ENCODE data around the gene VIL1.

VIL1 gene

GRCh38 chr2:218406209-218406948, 12.5 kb upstream of the VIL1 start:
- DNase-seq (ENCODE audit: low spot score): peak; percentile 95

- DNase-seq (ENCODE audit: low spot score): peak; percentile 72
Measured at GRCh38 chr2:218406949-218407618, 11.8 kb upstream of the VIL1 start.

GRCh38 chr2:218407717-218408116, 11.2 kb upstream of the VIL1 start:
- no peak for DNase-seq (ENCODE audit: low spot score)

GRCh38 chr2:218418321-218418716, 604 bp upstream of the VIL1 start:
- DNase-seq (ENCODE audit: low spot score): no peak

GRCh38 chr2:218419630-218420216, 800 bp downstream of the VIL1 start:
- no peak for DNase-seq (ENCODE audit: low spot score)

- DNase-seq (ENCODE audit: low spot score): no peak
Measured at GRCh38 chr2:218421027-218421426, 2.1 kb downstream of the VIL1 start.

GRCh38 chr2:218422403-218423086, 3.6 kb downstream of the VIL1 start:
- no peak for DNase-seq (ENCODE audit: low spot score)

GRCh38 chr2:218423584-218423983, 4.7 kb downstream of the VIL1 start:
- no peak for DNase-seq (ENCODE audit: low spot score)

- DNase-seq (ENCODE audit: low spot score): no peak
Measured at GRCh38 chr2:218425531-218425930, 6.6 kb downstream of the VIL1 start.

GRCh38 chr2:218427741-218428140, 8.8 kb downstream of the VIL1 start:
- DNase-seq (ENCODE audit: low spot score): no peak

- no peak for DNase-seq (ENCODE audit: low spot score)
Measured at GRCh38 chr2:218428846-218429558, 10.1 kb downstream of the VIL1 start.

- no peak for DNase-seq (ENCODE audit: low spot score)
Measured at GRCh38 chr2:218429911-218430692, 11.2 kb downstream of the VIL1 start.

GRCh38 chr2:218430721-218431120, 11.8 kb downstream of the VIL1 start:
- DNase-seq (ENCODE audit: low spot score): no peak

GRCh38 chr2:218431878-218432277, 13.0 kb downstream of the VIL1 start:
- no peak for DNase-seq (ENCODE audit: low spot score)

GRCh38 chr2:218432676-218433365, 13.9 kb downstream of the VIL1 start:
- no peak for DNase-seq (ENCODE audit: low spot score)

- no peak for DNase-seq (ENCODE audit: low spot score)
Measured at GRCh38 chr2:218434456-218434855, 15.5 kb downstream of the VIL1 start.

- DNase-seq (ENCODE audit: low spot score): no peak
Measured at GRCh38 chr2:218435003-218435982, 16.4 kb downstream of the VIL1 start.

GRCh38 chr2:218436992-218437391, 18.1 kb downstream of the VIL1 start:
- DNase-seq (ENCODE audit: low spot score): no peak

GRCh38 chr2:218437969-218438368, 19.0 kb downstream of the VIL1 start:
- no peak for DNase-seq (ENCODE audit: low spot score)
